ENCODE data around the gene DYNC1I2.

- TF ChIP-seq EZH2 (IDR thresholded peaks at IDR 0.05) (no peak), CTCF (IDR thresholded peaks at IDR 0.05 in 2 of 3, conservative IDR thresholded peaks at IDR 0.05 in 1 of 3; ENCODE audit: borderline replicate concordance in 1 of 3, insufficient read depth in 1 of 3, low read depth in 2 of 3, low read length in 2 of 3) (no peak), POLR2A (IDR thresholded peaks at IDR 0.05; ENCODE audit: borderline replicate concordance, extremely low read depth, insufficient read depth, insufficient read length) (no peak), SIN3A (IDR thresholded peaks at IDR 0.05; ENCODE audit: low read depth) (no peak), CBX3 (IDR thresholded peaks at IDR 0.05; ENCODE audit: low read depth) (no peak), EZH2phosphoT487 (IDR thresholded peaks at IDR 0.05; ENCODE audit: borderline replicate concordance) (no peak), POLR2AphosphoS5 (IDR thresholded peaks at IDR 0.05; ENCODE audit: low read depth, low read length) (no peak), RAD21 (IDR thresholded peaks at IDR 0.05; ENCODE audit: low read depth) (no peak), ZBTB33 (IDR thresholded peaks at IDR 0.05; ENCODE audit: extremely low read depth, insufficient replicate concordance, low read length) (no peak), YY1 (IDR thresholded peaks at IDR 0.05; ENCODE audit: extremely low read depth, insufficient replicate concordance, low read depth, low read length) (no peak), SP1 (IDR thresholded peaks at IDR 0.05; ENCODE audit: low read depth) (no peak), CEBPB (IDR thresholded peaks at IDR 0.05; ENCODE audit: low read depth) (no peak)
Measured at GRCh38 chr2:171741189-171741588, 53.9 kb downstream of the DYNC1I2 start.
